GM12878 (cell line): ENCODE measurements around the gene FRYL.

ENCODE experiments used
- CTCF ChIP-seq, 3 experiments: IDR thresholded peaks in 2 of 3; conservative IDR thresholded peaks in 1 of 3; 2 replicates each; pipeline ENCODE4 v1.5.1; 2011; ENCODE audit warnings: low read depth in 3 of 3, low read length in 3 of 3, mild to moderate bottlenecking in 3 of 3, control low read depth in 2 of 3, moderate library complexity in 2 of 3, inconsistent platforms in 1 of 3, mixed read lengths in 1 of 3; ENCODE audit not compliant: control insufficient read depth in 2 of 3, insufficient read depth in 1 of 3; ENCODE audit errors: extremely low read depth in 1 of 3
- EGR1 ChIP-seq, 2 experiments: IDR thresholded peaks; 1 replicate in 1 of 2; 2 replicates in 1 of 2; pipeline ENCODE4 v1.6.1; 2011 to 2012; ENCODE audit warnings: low read depth in 2 of 2, low read length in 2 of 2, borderline replicate concordance in 1 of 2, mild to moderate bottlenecking in 1 of 2, moderate library complexity in 1 of 2
- EP300 ChIP-seq, 2 experiments: fragments of 150-350 bp in 1 of 2; IDR thresholded peaks; 2 replicates each; pipeline ENCODE4 v1.6.1; 2011 to 2012; ENCODE audit warnings: low read depth in 2 of 2, low read length in 2 of 2, borderline replicate concordance in 1 of 2, improper control_type of control experiment in 1 of 2, inconsistent platforms in 1 of 2; ENCODE audit not compliant: control insufficient read depth in 1 of 2
- EZH2 ChIP-seq: IDR thresholded peaks from 2 replicates; pipeline ENCODE4 v1.6.1; 2012; ENCODE audit warnings: low read depth, mild to moderate bottlenecking, control low read depth, inconsistent platforms, low read length, borderline replicate concordance; ENCODE audit not compliant: control insufficient read depth
- HDAC6 ChIP-seq: fragments of 200-600 bp; sonication (generic); IDR thresholded peaks from one replicate; pipeline ENCODE4 v1.8.0; 2017; ENCODE audit warnings: antibody characterized with exemption; ENCODE audit not compliant: unreplicated experiment
- NFIC ChIP-seq: IDR thresholded peaks from 2 replicates; pipeline ENCODE4 v1.6.1; 2012; ENCODE audit warnings: low read depth, mild to moderate bottlenecking, inconsistent platforms, low read length, moderate library complexity
- POLR2AphosphoS5 ChIP-seq: IDR thresholded peaks from 2 replicates; pipeline ENCODE4 v1.6.1; 2011; ENCODE audit warnings: mild to moderate bottlenecking, low read length, inconsistent platforms
- RAD21 ChIP-seq: IDR thresholded peaks from 2 replicates; pipeline ENCODE4 v1.6.1; 2011; ENCODE audit warnings: mild to moderate bottlenecking, low read depth, low read length, moderate library complexity; ENCODE audit not compliant: insufficient read depth
- RAD51 ChIP-seq: fragments of 450-650 bp; IDR thresholded peaks from 2 replicates; pipeline ENCODE4 v1.6.1; 2016; ENCODE audit warnings: moderate library complexity, mild to moderate bottlenecking, inconsistent platforms
- SIX5 ChIP-seq: IDR thresholded peaks from 2 replicates; pipeline ENCODE4 v1.6.1; 2011; ENCODE audit warnings: mild to moderate bottlenecking, low read depth, low read length, moderate library complexity; ENCODE audit not compliant: severe bottlenecking
- TF ChIP-seq, protein P1 (sequence below): fragments of 450-650 bp; IDR thresholded peaks from 2 replicates; pipeline ENCODE4 v1.6.1; 2017; ENCODE audit warnings: borderline replicate concordance

DNA sequence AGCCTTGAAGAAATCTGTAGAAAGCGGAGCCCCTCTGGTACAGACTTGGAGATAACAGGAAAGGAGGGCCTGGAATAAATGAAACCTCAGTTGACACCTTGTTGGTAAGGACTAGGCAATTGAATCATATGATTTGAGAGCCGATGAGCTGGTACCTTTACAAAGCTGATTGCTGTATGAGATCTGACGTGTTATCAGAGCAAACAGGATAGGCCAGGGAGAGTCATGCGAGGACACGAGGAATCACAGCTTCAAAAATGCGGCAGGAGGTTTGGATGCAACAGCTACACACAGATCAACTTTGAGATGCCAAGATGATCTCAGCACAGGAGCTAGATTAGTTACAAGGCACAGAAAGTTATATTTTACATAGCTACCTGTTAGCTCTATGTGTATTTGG, 304.3 kb downstream of the FRYL start:
- TF ChIP-seq CTCF (IDR thresholded peaks at IDR 0.05 in 2 of 3, conservative IDR thresholded peaks at IDR 0.05 in 1 of 3; ENCODE audit: control insufficient read depth in 2 of 3, extremely low read depth in 1 of 3, insufficient read depth in 1 of 3, low read depth in 3 of 3, low read length in 3 of 3) (no peak), SIX5 (no peak), NFIC (no peak), RAD21 (no peak), EP300 (IDR thresholded peaks at IDR 0.05; ENCODE audit: borderline replicate concordance in 1 of 2, control insufficient read depth in 1 of 2, low read depth in 2 of 2, low read length in 2 of 2) (no peak), EGR1 (IDR thresholded peaks at IDR 0.05; ENCODE audit: borderline replicate concordance in 1 of 2, low read depth in 2 of 2, low read length in 2 of 2) (no peak), EZH2 (no peak), HDAC6 (no peak), RAD51 (no peak), POLR2AphosphoS5 (no peak)
- TF ChIP-seq, protein P1, sequence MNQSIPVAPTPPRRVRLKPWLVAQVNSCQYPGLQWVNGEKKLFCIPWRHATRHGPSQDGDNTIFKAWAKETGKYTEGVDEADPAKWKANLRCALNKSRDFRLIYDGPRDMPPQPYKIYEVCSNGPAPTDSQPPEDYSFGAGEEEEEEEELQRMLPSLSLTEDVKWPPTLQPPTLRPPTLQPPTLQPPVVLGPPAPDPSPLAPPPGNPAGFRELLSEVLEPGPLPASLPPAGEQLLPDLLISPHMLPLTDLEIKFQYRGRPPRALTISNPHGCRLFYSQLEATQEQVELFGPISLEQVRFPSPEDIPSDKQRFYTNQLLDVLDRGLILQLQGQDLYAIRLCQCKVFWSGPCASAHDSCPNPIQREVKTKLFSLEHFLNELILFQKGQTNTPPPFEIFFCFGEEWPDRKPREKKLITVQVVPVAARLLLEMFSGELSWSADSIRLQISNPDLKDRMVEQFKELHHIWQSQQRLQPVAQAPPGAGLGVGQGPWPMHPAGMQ: no peak
